ENCODE data around the gene HSD17B8. TPM values are rescaled to one million over a fixed set of nuclear protein-coding genes. Genes with fewer than 3 reads are reported as not detected.

Gene HSD17B8
- total RNA-seq, 1 donor from 2014 or later, result not detected

GRCh38 chr6:33200219-33201146 lies 4.0 kb upstream of the HSD17B8 start, which contains the start of the genes RXRB and SLC39A7:
Gene RXRB, minus strand, starts transcription at chr6:33200665. Its CDS starts 189 bp downstream, at chr6:33200476.
Gene SLC39A7, plus strand, starts transcription at chr6:33200867. Its CDS starts 379 bp downstream, at chr6:33201246.
- H3K27me3 ChIP-seq, result no peaks in the 10 kb centered on the region
- peak; percentile 99 to 100 for DNase-seq (ENCODE audit: low spot score in 2 of 2)
- no peaks in the 10 kb centered on the region for H3K9me3 ChIP-seq
- TF ChIP-seq CTCF (IDR thresholded peaks at IDR 0.05), result no peak
- H3K4me1 ChIP-seq, result peaks cover 16 to 32% of the 10 kb centered on the region in 2 donors
- intact Hi-C loops (cut with DNase I), result loop anchor here (1.0 to 5.0 kb wide), 6 partner anchors 8 to 228 kb away; partner anchors contain the start of genes RING1 and ZBTB22
- H3K4me3 ChIP-seq, result peak within 1 kb of the TSS; percentile 90 to 91
- peaks cover 28 to 35% of the 10 kb centered on the region in 2 donors for H3K36me3 ChIP-seq
- H3K27ac ChIP-seq, result peak within 1 kb of the TSS; percentile 95 to 97

DNA sequence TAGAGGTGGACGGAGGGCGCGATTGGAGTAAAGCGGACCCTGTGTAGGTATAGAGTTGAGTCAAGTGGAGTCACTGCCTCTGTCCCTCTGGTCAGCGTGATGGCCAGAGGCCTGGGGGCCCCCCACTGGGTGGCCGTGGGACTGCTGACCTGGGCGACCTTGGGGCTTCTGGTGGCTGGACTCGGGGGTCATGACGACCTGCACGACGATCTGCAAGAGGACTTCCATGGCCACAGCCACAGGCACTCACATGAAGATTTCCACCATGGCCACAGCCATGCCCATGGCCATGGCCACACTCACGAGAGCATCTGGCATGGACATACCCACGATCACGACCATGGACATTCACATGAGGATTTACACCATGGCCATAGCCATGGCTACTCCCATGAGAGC lies 3.3 kb upstream of the HSD17B8 start:
- H3K4me1 ChIP-seq, result peaks cover 16 to 32% of the 10 kb centered on the region in 2 donors
- no peaks in the 10 kb centered on the region for H3K9me3 ChIP-seq
- DNase-seq (ENCODE audit: low spot score in 2 of 2), result no peak
- peak overlapping the region; percentile 90 to 91 for H3K4me3 ChIP-seq
- intact Hi-C loops (cut with DNase I), result loop anchor here (5.0 kb wide), 2 partner anchors 116 to 229 kb away; partner anchors contain the start of gene ZBTB22
- H3K27me3 ChIP-seq, result no peaks in the 10 kb centered on the region
- peak overlapping the region; percentile 95 to 97 for H3K27ac ChIP-seq
- H3K36me3 ChIP-seq, result peaks cover 22 to 28% of the 10 kb centered on the region in 2 donors
- TF ChIP-seq CTCF (IDR thresholded peaks at IDR 0.05), result peak in 1 of 3 experiments; percentile 13

GRCh38 chr6:33201935-33202334 lies 2.5 kb upstream of the HSD17B8 start:
- H3K27ac ChIP-seq, result no peak overlapping the region
- intact Hi-C loops (cut with DNase I), result loop anchor here (5.0 kb wide), 2 partner anchors 115 to 230 kb away; partner anchors contain the start of gene ZBTB22
- H3K9me3 ChIP-seq, result no peaks in the 10 kb centered on the region
- no peaks in the 10 kb centered on the region for H3K27me3 ChIP-seq
- DNase-seq (ENCODE audit: low spot score in 2 of 2), result peak in 1 of 2 donors; percentile 37
- peaks cover 18 to 22% of the 10 kb centered on the region in 2 donors for H3K36me3 ChIP-seq
- no peak for TF ChIP-seq CTCF (IDR thresholded peaks at IDR 0.05)
- peak overlapping the region; percentile 90 to 91 for H3K4me3 ChIP-seq
- peaks cover 16 to 35% of the 10 kb centered on the region in 2 donors for H3K4me1 ChIP-seq

DNA sequence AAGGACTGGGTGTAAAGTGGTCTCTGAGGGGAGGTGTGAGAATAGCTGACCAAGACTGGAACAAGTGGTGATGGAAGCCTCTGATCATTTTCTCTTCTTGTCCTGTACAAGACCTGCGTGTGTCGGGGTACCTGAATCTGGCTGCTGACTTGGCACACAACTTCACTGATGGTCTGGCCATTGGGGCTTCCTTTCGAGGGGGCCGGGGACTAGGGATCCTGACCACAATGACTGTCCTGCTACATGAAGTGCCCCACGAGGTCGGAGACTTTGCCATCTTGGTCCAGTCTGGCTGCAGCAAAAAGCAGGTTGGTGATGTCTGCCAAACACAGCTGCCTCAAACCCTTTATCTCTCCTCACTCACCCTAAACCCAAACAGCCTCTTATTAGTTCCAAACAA lies 1.7 kb upstream of the HSD17B8 start:
- peak in 1 of 2 donors; percentile 56 for DNase-seq (ENCODE audit: low spot score in 2 of 2)
- Histone ChIP-seq H3K36me3 (peaks cover 18 to 21% of the 10 kb centered on the region in 2 donors), H3K4me1 (peaks cover 16 to 42% of the 10 kb centered on the region in 2 donors), H3K9me3 (no peaks in the 10 kb centered on the region), H3K27ac (no peak overlapping the region), H3K4me3 (peak overlapping the region in 1 of 2 donors; percentile 91), H3K27me3 (no peaks in the 10 kb centered on the region)
- intact Hi-C loops (cut with DNase I), result loop anchor here (5.0 kb wide), 2 partner anchors 115 to 230 kb away; partner anchors contain the start of gene ZBTB22
- TF ChIP-seq CTCF (IDR thresholded peaks at IDR 0.05), result no peak

GRCh38 chr6:33203443-33204164 lies 851 bp upstream of the HSD17B8 start:
- TF ChIP-seq CTCF (IDR thresholded peaks at IDR 0.05), result no peak
- Histone ChIP-seq H3K4me1 (peaks cover 11 to 39% of the 10 kb centered on the region in 2 donors), H3K27me3 (no peaks in the 10 kb centered on the region), H3K36me3 (peaks cover 18 to 21% of the 10 kb centered on the region in 2 donors), H3K9me3 (no peaks in the 10 kb centered on the region), H3K4me3 (peak overlapping the region in 1 of 2 donors; percentile 59), H3K27ac (no peak overlapping the region)
- peak in 1 of 2 donors; percentile 50 for DNase-seq (ENCODE audit: low spot score in 2 of 2)
- intact Hi-C loops (cut with DNase I), result loop anchor here (5.0 kb wide), 2 partner anchors 114 to 231 kb away; partner anchors contain the start of gene ZBTB22

Data from ascending aorta (tissue), 2 donors.